GM21447 (cell line): ENCODE results near the gene DCTPP1.

Experiments
- ATAC-seq: cut with Tn5 transposase; IDR thresholded peaks from one replicate; pipeline ENCODE4 v1.9.1; 2021; ENCODE audit not compliant: unreplicated experiment

DCTPP1 gene

GRCh38 chr16:30382111-30382881 lies 47.5 kb downstream of the DCTPP1 start, which contains the start of gene SEPTIN1:
TSS of gene SEPTIN1 (minus strand) at chr16:30382561. CDS start at chr16:30382542, 19 bp downstream.
- peak; percentile 34 for ATAC-seq

GRCh38 chr16:30381291-30382041 lies 48.4 kb downstream of the DCTPP1 start:
- ATAC-seq, result no peak

- ATAC-seq, result no peak
Observed at GRCh38 chr16:30380803-30381208, 49.0 kb downstream of the DCTPP1 start.

GRCh38 chr16:30380072-30380802 lies 49.6 kb downstream of the DCTPP1 start:
- no peak for ATAC-seq

GRCh38 chr16:30379158-30379783 lies 50.6 kb downstream of the DCTPP1 start:
- ATAC-seq, result no peak

- ATAC-seq, result peak; percentile 75
Observed at GRCh38 chr16:30378236-30379157, 51.3 kb downstream of the DCTPP1 start.

GRCh38 chr16:30377812-30378235 lies 52.0 kb downstream of the DCTPP1 start:
- ATAC-seq, result peak; percentile 39

- ATAC-seq, result no peak
Observed at GRCh38 chr16:30377050-30377811, 52.6 kb downstream of the DCTPP1 start.

- ATAC-seq, result no peak
Observed at GRCh38 chr16:30376461-30376902, 53.3 kb downstream of the DCTPP1 start.

GRCh38 chr16:30375864-30376263 lies 54.0 kb downstream of the DCTPP1 start:
- ATAC-seq, result no peak

GRCh38 chr16:30374538-30374937 lies 55.3 kb downstream of the DCTPP1 start, which contains the start of gene MYL11:
TSS of gene MYL11 (plus strand) at chr16:30374802. CDS start at chr16:30374858, 56 bp downstream.
- ATAC-seq, result no peak
